Measurements from ENCODE around the gene CIART.

DNA sequence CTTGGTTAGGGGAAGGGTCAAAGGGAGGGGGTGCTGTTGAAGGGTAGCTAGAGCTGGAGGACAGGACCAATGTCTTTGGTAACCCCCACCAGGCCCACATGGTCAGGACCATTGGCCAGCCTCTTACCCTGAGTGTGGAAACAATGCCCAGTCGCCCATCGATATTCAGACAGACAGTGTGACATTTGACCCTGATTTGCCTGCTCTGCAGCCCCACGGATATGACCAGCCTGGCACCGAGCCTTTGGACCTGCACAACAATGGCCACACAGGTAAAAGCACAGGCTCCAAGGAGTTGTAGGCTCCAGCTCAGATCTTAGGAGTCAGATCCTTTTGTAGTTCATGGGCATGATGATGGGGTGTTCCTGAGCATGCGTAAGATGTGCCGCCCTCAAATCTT lies 21.0 kb upstream of the CIART start:
- TF ChIP-seq, protein P1, sequence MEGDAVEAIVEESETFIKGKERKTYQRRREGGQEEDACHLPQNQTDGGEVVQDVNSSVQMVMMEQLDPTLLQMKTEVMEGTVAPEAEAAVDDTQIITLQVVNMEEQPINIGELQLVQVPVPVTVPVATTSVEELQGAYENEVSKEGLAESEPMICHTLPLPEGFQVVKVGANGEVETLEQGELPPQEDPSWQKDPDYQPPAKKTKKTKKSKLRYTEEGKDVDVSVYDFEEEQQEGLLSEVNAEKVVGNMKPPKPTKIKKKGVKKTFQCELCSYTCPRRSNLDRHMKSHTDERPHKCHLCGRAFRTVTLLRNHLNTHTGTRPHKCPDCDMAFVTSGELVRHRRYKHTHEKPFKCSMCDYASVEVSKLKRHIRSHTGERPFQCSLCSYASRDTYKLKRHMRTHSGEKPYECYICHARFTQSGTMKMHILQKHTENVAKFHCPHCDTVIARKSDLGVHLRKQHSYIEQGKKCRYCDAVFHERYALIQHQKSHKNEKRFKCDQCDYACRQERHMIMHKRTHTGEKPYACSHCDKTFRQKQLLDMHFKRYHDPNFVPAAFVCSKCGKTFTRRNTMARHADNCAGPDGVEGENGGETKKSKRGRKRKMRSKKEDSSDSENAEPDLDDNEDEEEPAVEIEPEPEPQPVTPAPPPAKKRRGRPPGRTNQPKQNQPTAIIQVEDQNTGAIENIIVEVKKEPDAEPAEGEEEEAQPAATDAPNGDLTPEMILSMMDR (IDR thresholded peaks at IDR 0.05): no peak
- no peak for TF ChIP-seq POLR2A (IDR thresholded peaks at IDR 0.05)

Data from uterus (tissue), 2 donors.